Lower leg skin (tissue), 3 donors: ENCODE results near the gene DACT2.
"Not testable (repeated sequence)": the region's sequence is repeated elsewhere in the genome, so short reads cannot be mapped to it uniquely, and the experiment has no call there.

Experiments used
- POLR2A ChIP-seq, 2 donors: fragments of 450-650 bp; IDR thresholded peaks; one replicate each; pipeline ENCODE4 v1.6.1; 2016 to 2017; ENCODE audit warnings: antibody characterized with exemption in 2 of 2, mild to moderate bottlenecking in 1 of 2, moderate library complexity in 1 of 2
- TF ChIP-seq, protein P1 (sequence below), 3 donors: fragments of 450-650 bp; IDR thresholded peaks; one replicate each; pipeline ENCODE4 v1.5.1; 2016; ENCODE audit warnings: antibody characterized with exemption in 3 of 3, mild to moderate bottlenecking in 3 of 3, moderate library complexity in 2 of 3

DNA sequence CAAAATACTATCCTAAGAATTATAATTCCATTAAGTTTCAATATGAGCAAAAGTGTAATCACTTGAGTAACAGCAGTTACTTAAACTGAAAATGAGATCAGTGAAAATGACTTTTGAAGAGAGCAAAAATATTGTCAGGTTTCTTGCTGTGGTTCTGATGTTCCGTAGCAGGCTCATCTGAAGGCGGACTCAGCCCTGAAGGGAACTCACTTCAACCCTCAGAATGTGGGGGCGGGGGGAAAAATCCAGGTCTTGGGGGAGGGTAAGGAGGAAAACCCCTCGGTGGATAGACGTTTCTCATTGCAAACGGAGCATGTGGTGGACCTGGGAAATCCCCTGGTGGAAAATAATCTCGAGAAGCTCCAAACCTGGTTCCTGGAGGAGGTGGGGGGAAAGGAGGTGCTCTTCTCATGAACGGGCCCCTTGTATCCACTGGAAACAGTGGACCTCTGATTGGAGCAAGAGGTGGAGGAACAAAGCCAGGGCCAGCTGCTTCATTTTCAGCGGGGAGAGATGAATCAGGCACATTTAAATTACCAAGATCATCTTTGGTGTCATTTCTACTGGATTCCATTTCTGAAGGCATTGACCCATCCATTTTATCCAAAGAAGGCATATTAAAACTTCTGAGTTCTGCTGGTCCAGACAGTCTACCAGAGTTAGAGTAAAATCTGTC, 32.7 kb downstream of the DACT2 start:
- TF ChIP-seq, protein P1, sequence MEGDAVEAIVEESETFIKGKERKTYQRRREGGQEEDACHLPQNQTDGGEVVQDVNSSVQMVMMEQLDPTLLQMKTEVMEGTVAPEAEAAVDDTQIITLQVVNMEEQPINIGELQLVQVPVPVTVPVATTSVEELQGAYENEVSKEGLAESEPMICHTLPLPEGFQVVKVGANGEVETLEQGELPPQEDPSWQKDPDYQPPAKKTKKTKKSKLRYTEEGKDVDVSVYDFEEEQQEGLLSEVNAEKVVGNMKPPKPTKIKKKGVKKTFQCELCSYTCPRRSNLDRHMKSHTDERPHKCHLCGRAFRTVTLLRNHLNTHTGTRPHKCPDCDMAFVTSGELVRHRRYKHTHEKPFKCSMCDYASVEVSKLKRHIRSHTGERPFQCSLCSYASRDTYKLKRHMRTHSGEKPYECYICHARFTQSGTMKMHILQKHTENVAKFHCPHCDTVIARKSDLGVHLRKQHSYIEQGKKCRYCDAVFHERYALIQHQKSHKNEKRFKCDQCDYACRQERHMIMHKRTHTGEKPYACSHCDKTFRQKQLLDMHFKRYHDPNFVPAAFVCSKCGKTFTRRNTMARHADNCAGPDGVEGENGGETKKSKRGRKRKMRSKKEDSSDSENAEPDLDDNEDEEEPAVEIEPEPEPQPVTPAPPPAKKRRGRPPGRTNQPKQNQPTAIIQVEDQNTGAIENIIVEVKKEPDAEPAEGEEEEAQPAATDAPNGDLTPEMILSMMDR (IDR thresholded peaks at IDR 0.05) = not testable (repeated sequence)
- not testable (repeated sequence) for TF ChIP-seq POLR2A (IDR thresholded peaks at IDR 0.05)
